ENCODE data around the gene ALPL. TPM values are rescaled to one million over a fixed set of nuclear protein-coding genes. Genes with fewer than 3 reads are reported as not detected.

The ALPL gene
- total and polyA plus RNA-seq, 7 donors: 0.36 to 7.8 (median 2.3) TPM

- H3K27me3 ChIP-seq: no peaks in the 10 kb centered on the region
- peaks cover 0 to 17% (median 8%) of the 10 kb centered on the region in 4 donors for H3K4me1 ChIP-seq
- H3K36me3 ChIP-seq: no peaks in the 10 kb centered on the region
- no peak for DNase-seq
- no peak for TF ChIP-seq POLR2A (IDR thresholded peaks at IDR 0.05)
- TF ChIP-seq CTCF (IDR thresholded peaks at IDR 0.05): no peak
- no peak for TF ChIP-seq POLR2AphosphoS5 (IDR thresholded peaks at IDR 0.05)
- TF ChIP-seq EP300 (IDR thresholded peaks at IDR 0.05): no peak
- 84% methylated on average over 11 of the region's 11 CpGs for WGBS, 2 donors
- H3K9me3 ChIP-seq: no peaks in the 10 kb centered on the region
- H3K4me3 ChIP-seq: no peak overlapping the region
- intact Hi-C loops (cut with DNase I): no loop called here
- H3K27ac ChIP-seq: no peak overlapping the region
These were observed 37.1 kb downstream of the ALPL start for GRCh38 chr1:21546122-21546825.

DNA sequence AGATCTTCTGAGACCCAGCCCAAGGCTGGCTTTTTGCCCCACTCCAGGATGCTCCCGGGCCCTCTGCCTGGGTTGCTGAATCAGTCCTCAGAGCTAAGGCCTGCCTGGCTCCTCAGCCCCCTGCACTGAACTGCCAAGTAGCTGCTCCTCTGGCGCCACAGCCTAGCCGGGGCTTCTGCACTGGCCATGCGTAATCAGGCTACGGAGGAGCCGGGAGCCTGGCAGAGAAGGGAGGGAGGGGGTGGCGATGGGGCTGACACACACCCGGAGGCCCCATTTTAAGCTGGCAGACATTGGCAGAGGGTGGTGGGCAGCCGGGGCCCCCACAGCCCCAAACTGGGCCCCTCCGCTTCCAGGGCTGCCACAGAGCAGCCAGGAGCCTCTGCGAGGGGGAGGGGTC is 38.7 kb downstream of the ALPL start:
- intact Hi-C loops (cut with DNase I): no loop called here

GRCh38 chr1:21550097-21550496 is 40.9 kb downstream of the ALPL start:
- Histone ChIP-seq H3K9me3 (no peaks in the 10 kb centered on the region), H3K27ac (no peak overlapping the region), H3K27me3 (no peaks in the 10 kb centered on the region), H3K36me3 (no peaks in the 10 kb centered on the region), H3K4me3 (no peak overlapping the region), H3K4me1 (no peaks in the 10 kb centered on the region)
- TF ChIP-seq POLR2AphosphoS5 (IDR thresholded peaks at IDR 0.05) (no peak), POLR2A (IDR thresholded peaks at IDR 0.05) (no peak)
- no peak for DNase-seq
- WGBS, 2 donors: 41 to 74% methylated on average over 5 of the region's 5 CpGs
- intact Hi-C loops (cut with DNase I): no loop called here

More for the DNA sequence above, 38.7 kb downstream of the ALPL start:
- Histone ChIP-seq H3K4me3 (no peak overlapping the region), H3K36me3 (no peaks in the 10 kb centered on the region), H3K9me3 (no peaks in the 10 kb centered on the region), H3K27ac (no peak overlapping the region), H3K27me3 (no peaks in the 10 kb centered on the region), H3K4me1 (peaks cover 0 to 1% (median 0%) of the 10 kb centered on the region in 4 donors)
- no peak for DNase-seq
- 85 to 90% methylated on average over 11 of the region's 11 CpGs for WGBS, 2 donors
- TF ChIP-seq POLR2A (IDR thresholded peaks at IDR 0.05) (no peak), EP300 (IDR thresholded peaks at IDR 0.05) (no peak), POLR2AphosphoS5 (IDR thresholded peaks at IDR 0.05) (no peak), CTCF (IDR thresholded peaks at IDR 0.05) (no peak)

GRCh38 chr1:21550866-21551475 is 41.7 kb downstream of the ALPL start:
- no peak for DNase-seq

More at GRCh38 chr1:21550866-21551475, 41.7 kb downstream of the ALPL start:
- Histone ChIP-seq H3K36me3 (no peaks in the 10 kb centered on the region), H3K4me1 (no peaks in the 10 kb centered on the region), H3K27ac (no peak overlapping the region), H3K9me3 (no peaks in the 10 kb centered on the region), H3K27me3 (no peaks in the 10 kb centered on the region), H3K4me3 (no peak overlapping the region)
- TF ChIP-seq CTCF (IDR thresholded peaks at IDR 0.05): no peak
- TF ChIP-seq POLR2AphosphoS5 (IDR thresholded peaks at IDR 0.05): no peak
- no peak for TF ChIP-seq EP300 (IDR thresholded peaks at IDR 0.05)
- no peak for TF ChIP-seq POLR2A (IDR thresholded peaks at IDR 0.05)
- 22 to 68% methylated on average over 12 of the region's 12 CpGs for WGBS, 2 donors
- intact Hi-C loops (cut with DNase I): no loop called here
